ENCODE measurements around the gene AMY2A.
"Not testable (repeated sequence)": the region's sequence is repeated elsewhere in the genome, so short reads cannot be mapped to it uniquely, and the experiment has no call there.

The AMY2A gene

GRCh38 chr1:103616994-103617477 is at the start of gene AMY2A:
AMY2A (plus strand) TSS chr1:103617427; CDS start chr1:103617441, 14 bp downstream.
- not testable (repeated sequence) for H3K4me3 ChIP-seq (ENCODE audit: low read depth, low read length); DNase-seq (ENCODE audit: low read depth)

DNA sequence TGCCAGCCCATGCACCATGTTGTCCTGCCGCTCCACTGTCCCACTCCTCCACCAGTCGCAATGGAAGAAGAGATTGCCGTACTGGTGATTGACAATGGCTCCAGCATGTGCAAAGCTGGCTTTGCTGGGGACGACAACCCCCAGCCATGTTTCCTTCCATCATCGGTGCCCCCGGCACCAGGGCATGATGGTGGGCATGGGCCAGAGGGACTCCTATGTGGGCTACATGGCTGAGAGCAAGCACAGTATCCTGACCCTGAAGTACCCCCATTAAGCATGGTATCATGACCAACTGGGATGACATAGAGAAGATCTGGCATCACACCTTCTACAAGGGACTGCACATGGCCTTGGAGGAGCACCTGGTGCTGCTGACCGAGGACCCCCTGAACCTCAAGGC is 47.7 kb upstream of the AMY2A start:
- H3K4me3 ChIP-seq (ENCODE audit: low read depth, low read length), result no peak overlapping the region
- no peak for TF ChIP-seq MYC (IDR thresholded peaks at IDR 0.05; ENCODE audit: low read depth, low read length)
- DNase-seq (ENCODE audit: low read depth), result no peak

DNA sequence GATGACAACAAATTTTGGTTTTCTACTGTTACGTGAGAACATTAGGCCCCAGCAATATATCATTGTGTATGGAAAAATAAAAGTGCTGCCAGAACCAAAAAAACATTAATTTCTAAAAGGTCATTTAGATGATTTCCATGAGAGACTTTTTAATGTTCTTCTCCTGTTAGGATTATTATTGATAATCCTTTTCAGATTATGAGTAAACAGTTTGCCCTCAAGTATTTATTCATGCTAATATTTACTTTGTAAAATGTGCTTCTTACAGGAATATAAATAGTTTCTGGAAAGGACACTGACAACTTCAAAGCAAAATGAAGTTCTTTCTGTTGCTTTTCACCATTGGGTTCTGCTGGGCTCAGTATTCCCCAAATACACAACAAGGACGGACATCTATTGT is 45.9 kb upstream of the AMY2A start, which contains the start of gene AMY2B:
TSS of gene AMY2B (plus strand) at position 301 of the 400 bp plus-strand sequence. CDS start at position 315, 14 bp downstream.
- not testable (repeated sequence) for H3K4me3 ChIP-seq (ENCODE audit: low read depth, low read length); DNase-seq (ENCODE audit: low read depth)

DNA sequence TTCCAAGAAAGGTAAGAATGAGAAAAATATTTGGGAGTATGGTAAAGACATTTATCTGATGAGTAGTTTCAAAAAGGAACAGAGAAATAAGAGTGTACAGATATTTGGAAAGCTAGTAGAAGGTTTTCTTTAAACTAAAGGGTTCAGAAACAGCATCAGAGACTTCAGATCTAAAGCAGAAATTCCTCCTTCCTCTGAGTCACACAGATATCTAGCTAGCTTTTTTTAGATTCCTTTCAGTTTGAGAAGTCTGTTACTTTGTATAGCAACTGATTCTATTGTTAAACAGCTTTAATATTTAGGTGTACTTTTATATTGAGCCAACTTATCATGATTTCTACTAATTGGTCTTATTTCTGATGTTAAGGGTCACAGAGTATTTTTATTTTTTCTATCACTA is 41.2 kb upstream of the AMY2A start:
- no peak overlapping the region for H3K4me3 ChIP-seq (ENCODE audit: low read depth, low read length)
- DNase-seq (ENCODE audit: low read depth), result no peak
- TF ChIP-seq MYC (IDR thresholded peaks at IDR 0.05; ENCODE audit: low read depth, low read length) (no peak), POLR2A (IDR thresholded peaks at IDR 0.05; ENCODE audit: extremely low read depth, insufficient read length) (no peak)
- TF ChIP-seq, protein P1, sequence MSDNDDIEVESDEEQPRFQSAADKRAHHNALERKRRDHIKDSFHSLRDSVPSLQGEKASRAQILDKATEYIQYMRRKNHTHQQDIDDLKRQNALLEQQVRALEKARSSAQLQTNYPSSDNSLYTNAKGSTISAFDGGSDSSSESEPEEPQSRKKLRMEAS (IDR thresholded peaks at IDR 0.05; ENCODE audit: low read depth, low read length), result no peak
- TF ChIP-seq, protein P2, sequence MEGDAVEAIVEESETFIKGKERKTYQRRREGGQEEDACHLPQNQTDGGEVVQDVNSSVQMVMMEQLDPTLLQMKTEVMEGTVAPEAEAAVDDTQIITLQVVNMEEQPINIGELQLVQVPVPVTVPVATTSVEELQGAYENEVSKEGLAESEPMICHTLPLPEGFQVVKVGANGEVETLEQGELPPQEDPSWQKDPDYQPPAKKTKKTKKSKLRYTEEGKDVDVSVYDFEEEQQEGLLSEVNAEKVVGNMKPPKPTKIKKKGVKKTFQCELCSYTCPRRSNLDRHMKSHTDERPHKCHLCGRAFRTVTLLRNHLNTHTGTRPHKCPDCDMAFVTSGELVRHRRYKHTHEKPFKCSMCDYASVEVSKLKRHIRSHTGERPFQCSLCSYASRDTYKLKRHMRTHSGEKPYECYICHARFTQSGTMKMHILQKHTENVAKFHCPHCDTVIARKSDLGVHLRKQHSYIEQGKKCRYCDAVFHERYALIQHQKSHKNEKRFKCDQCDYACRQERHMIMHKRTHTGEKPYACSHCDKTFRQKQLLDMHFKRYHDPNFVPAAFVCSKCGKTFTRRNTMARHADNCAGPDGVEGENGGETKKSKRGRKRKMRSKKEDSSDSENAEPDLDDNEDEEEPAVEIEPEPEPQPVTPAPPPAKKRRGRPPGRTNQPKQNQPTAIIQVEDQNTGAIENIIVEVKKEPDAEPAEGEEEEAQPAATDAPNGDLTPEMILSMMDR (IDR thresholded peaks at IDR 0.05; ENCODE audit: low read depth, low read length), result no peak

GRCh38 chr1:103576784-103577183 is 40.4 kb upstream of the AMY2A start:
- H3K4me3 ChIP-seq (ENCODE audit: low read depth, low read length); DNase-seq (ENCODE audit: low read depth): not testable (repeated sequence)

DNA sequence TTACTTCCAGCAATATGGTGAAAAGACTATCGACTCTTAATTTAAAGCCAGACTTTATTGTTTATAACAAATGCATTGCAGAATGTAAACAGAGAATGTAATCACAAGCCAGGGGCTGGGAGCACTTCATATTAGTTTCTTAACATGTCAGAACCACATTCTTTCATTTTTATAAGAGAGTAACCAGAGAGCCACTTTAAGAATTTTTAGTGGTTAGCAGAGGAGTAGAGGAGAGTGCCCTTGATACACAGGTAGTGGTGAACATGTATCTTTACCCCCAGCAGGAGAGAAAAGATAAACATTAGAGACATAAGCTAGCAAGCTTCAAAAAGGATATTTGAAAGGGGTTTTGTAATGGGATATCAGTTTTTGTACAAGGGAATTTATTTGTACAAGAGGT is 34.8 kb upstream of the AMY2A start:
- no peak for DNase-seq (ENCODE audit: low read depth)
- no peak overlapping the region for H3K4me3 ChIP-seq (ENCODE audit: low read depth, low read length)
- TF ChIP-seq, protein P1 (IDR thresholded peaks at IDR 0.05; ENCODE audit: low read depth, low read length), result no peak
- TF ChIP-seq, protein P2 (IDR thresholded peaks at IDR 0.05; ENCODE audit: low read depth, low read length), result no peak
- TF ChIP-seq MYC (IDR thresholded peaks at IDR 0.05; ENCODE audit: low read depth, low read length), result no peak
- TF ChIP-seq POLR2A (IDR thresholded peaks at IDR 0.05; ENCODE audit: extremely low read depth, insufficient read length), result no peak

- DNase-seq (ENCODE audit: low read depth), result no peak
- TF ChIP-seq, protein P1 (IDR thresholded peaks at IDR 0.05; ENCODE audit: low read depth, low read length), result no peak
- TF ChIP-seq MYC (IDR thresholded peaks at IDR 0.05; ENCODE audit: low read depth, low read length) (no peak), POLR2A (IDR thresholded peaks at IDR 0.05; ENCODE audit: extremely low read depth, insufficient read length) (no peak)
- TF ChIP-seq, protein P2 (IDR thresholded peaks at IDR 0.05; ENCODE audit: low read depth, low read length), result no peak
- H3K4me3 ChIP-seq (ENCODE audit: low read depth, low read length), result no peak overlapping the region
Measured at GRCh38 chr1:103583887-103584286, 33.3 kb upstream of the AMY2A start.

DNA sequence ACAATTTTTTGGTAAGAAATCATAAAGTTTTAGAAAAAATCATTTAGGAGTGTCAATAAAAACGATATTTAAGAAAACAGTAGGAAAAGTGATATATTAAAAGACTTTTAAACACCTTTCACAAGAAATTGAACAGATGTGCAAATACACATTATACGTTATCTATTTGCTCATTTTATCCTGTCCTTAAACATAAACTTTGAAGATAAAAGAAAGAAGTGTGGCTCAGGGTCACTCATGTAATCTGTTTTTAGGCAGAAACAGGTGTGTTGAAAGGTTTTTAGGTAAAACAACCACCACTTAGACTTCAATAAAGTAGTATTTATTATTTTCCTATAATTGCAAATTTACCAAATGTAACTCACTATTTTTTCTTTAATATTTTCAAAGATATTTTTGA is 32.7 kb upstream of the AMY2A start:
- no peak for DNase-seq (ENCODE audit: low read depth)
- no peak overlapping the region for H3K4me3 ChIP-seq (ENCODE audit: low read depth, low read length)
- no peak for TF ChIP-seq MYC (IDR thresholded peaks at IDR 0.05; ENCODE audit: low read depth, low read length)
- TF ChIP-seq, protein P2 (IDR thresholded peaks at IDR 0.05; ENCODE audit: low read depth, low read length), result no peak
- TF ChIP-seq POLR2A (IDR thresholded peaks at IDR 0.05; ENCODE audit: extremely low read depth, insufficient read length), result no peak
- TF ChIP-seq, protein P1 (IDR thresholded peaks at IDR 0.05; ENCODE audit: low read depth, low read length), result no peak

DNA sequence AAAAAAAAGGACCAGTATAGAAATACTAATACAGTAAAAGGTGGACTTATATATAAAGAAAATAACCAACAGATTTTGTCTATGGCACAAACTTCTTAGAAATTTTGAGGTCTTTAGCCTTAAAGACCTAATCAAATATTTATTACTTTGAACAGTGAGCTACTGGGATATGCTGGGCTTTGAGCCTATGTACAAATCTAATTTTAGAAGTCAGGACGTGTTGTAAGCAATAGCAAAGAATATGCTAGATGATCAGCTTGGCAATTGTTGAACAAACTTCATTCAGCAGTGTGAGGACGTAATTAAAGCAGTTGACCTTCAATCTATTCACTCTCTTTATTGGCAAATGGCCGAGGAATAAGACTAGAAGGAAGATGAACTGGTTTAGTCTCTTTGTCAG is 14.5 kb upstream of the AMY2A start:
- not testable (repeated sequence) for H3K4me3 ChIP-seq (ENCODE audit: low read depth, low read length); DNase-seq (ENCODE audit: low read depth)
